IMR-90 (cell line): ENCODE measurements around the gene RPS6KA2.

Experiments
- BHLHE40 ChIP-seq: fragments of 150-350 bp; IDR thresholded peaks from 2 replicates; pipeline ENCODE4 v1.6.1; 2016; ENCODE audit warnings: mild to moderate bottlenecking, low read depth, low read length
- CEBPB ChIP-seq: IDR thresholded peaks from 2 replicates; pipeline ENCODE4 v1.6.1; 2012; ENCODE audit warnings: low read depth, low read length, improper control_type of control experiment
- CHD1 ChIP-seq: IDR thresholded peaks from 2 replicates; pipeline ENCODE4 v1.6.1; 2012; ENCODE audit warnings: low read depth, low read length, improper control_type of control experiment
- MAZ ChIP-seq: IDR thresholded peaks from 2 replicates; pipeline ENCODE4 v1.6.1; 2012; ENCODE audit warnings: low read depth, mild to moderate bottlenecking, low read length, improper control_type of control experiment, moderate library complexity, borderline replicate concordance
- POLR2A ChIP-seq: IDR thresholded peaks from 2 replicates; pipeline ENCODE4 v1.6.1; 2012; ENCODE audit warnings: mild to moderate bottlenecking, low read depth, low read length
- RAD21 ChIP-seq: IDR thresholded peaks from 2 replicates; pipeline ENCODE4 v1.6.1; 2012; ENCODE audit warnings: low read length, improper control_type of control experiment
- RFX5 ChIP-seq: IDR thresholded peaks from 2 replicates; pipeline ENCODE4 v1.8.0; 2012; ENCODE audit warnings: low read depth, mild to moderate bottlenecking, low read length, moderate library complexity
- SMC3 ChIP-seq: fragments of 150-350 bp; IDR thresholded peaks from 2 replicates; pipeline ENCODE4 v1.6.1; 2016; ENCODE audit warnings: low read depth, mild to moderate bottlenecking, antibody characterized with exemption, low read length, moderate library complexity
- TF ChIP-seq, protein P1 (sequence below): conservative IDR thresholded peaks from 2 replicates; pipeline ENCODE4 v1.5.1; 2012; ENCODE audit warnings: mild to moderate bottlenecking, low read depth, low read length, improper control_type of control experiment
- TF ChIP-seq, protein P2 (sequence below): fragments of 150-350 bp; IDR thresholded peaks from 2 replicates; pipeline ENCODE4 v1.6.1; 2016; ENCODE audit warnings: low read depth, mild to moderate bottlenecking, low read length, moderate library complexity, borderline replicate concordance
- TF ChIP-seq, protein P3 (sequence below): fragments of 150-350 bp; IDR thresholded peaks from 2 replicates; pipeline ENCODE4 v1.6.1; 2017; ENCODE audit warnings: mild to moderate bottlenecking, antibody characterized with exemption, low read length, low read depth

DNA sequence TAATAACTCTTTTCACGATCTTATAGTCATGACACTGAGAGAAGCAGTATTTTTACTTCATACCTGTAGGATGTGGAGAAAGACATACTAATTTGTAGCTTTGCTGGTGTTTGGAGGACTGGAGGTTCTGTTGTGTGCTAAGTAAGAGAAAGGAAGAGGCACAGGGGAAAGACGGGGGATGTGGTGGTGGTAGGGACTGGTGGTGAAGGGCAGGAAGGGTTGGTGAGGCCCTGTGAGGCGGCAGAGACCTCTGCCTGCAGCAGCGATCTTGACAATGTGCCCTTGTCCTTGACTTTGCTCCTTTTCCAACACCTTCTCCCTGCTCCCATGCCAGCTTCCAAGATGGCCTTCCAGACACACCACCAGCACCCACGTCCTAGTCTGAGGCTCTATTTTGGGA, 211.7 kb downstream of the RPS6KA2 start:
- TF ChIP-seq, protein P1, sequence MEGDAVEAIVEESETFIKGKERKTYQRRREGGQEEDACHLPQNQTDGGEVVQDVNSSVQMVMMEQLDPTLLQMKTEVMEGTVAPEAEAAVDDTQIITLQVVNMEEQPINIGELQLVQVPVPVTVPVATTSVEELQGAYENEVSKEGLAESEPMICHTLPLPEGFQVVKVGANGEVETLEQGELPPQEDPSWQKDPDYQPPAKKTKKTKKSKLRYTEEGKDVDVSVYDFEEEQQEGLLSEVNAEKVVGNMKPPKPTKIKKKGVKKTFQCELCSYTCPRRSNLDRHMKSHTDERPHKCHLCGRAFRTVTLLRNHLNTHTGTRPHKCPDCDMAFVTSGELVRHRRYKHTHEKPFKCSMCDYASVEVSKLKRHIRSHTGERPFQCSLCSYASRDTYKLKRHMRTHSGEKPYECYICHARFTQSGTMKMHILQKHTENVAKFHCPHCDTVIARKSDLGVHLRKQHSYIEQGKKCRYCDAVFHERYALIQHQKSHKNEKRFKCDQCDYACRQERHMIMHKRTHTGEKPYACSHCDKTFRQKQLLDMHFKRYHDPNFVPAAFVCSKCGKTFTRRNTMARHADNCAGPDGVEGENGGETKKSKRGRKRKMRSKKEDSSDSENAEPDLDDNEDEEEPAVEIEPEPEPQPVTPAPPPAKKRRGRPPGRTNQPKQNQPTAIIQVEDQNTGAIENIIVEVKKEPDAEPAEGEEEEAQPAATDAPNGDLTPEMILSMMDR = no peak
- TF ChIP-seq, protein P2, sequence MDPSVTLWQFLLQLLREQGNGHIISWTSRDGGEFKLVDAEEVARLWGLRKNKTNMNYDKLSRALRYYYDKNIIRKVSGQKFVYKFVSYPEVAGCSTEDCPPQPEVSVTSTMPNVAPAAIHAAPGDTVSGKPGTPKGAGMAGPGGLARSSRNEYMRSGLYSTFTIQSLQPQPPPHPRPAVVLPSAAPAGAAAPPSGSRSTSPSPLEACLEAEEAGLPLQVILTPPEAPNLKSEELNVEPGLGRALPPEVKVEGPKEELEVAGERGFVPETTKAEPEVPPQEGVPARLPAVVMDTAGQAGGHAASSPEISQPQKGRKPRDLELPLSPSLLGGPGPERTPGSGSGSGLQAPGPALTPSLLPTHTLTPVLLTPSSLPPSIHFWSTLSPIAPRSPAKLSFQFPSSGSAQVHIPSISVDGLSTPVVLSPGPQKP = no peak
- no peak for TF ChIP-seq RAD21
- no peak for TF ChIP-seq POLR2A
- TF ChIP-seq RFX5 = no peak
- TF ChIP-seq SMC3 = no peak
- TF ChIP-seq MAZ = no peak
- TF ChIP-seq BHLHE40 = no peak
- TF ChIP-seq, protein P3, sequence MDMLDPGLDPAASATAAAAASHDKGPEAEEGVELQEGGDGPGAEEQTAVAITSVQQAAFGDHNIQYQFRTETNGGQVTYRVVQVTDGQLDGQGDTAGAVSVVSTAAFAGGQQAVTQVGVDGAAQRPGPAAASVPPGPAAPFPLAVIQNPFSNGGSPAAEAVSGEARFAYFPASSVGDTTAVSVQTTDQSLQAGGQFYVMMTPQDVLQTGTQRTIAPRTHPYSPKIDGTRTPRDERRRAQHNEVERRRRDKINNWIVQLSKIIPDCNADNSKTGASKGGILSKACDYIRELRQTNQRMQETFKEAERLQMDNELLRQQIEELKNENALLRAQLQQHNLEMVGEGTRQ = no peak
- no peak for TF ChIP-seq CHD1
- TF ChIP-seq CEBPB = no peak
